Breast epithelium (tissue), 4 donors: Measurements from ENCODE around the gene ZNF302. TPM values are rescaled to one million over a fixed set of nuclear protein-coding genes. Genes with fewer than 3 reads are reported as not detected.

ENCODE experiments used
- DNase-seq, 2 donors: peaks; one replicate each; pipeline ENCODE4 v3.0.0-alpha.2; 2019; ENCODE audit warnings: low spot score in 2 of 2
- H3K27ac ChIP-seq, 2 donors: fragments of 200-600 bp; sonication (generic) in 1 of 2; one replicate each; pipeline ENCODE4 v1.5.1; 2016 to 2019; ENCODE audit warnings: mild to moderate bottlenecking in 1 of 2
- H3K27me3 ChIP-seq, 2 donors: fragments of 200-600 bp; sonication (generic) in 1 of 2; one replicate each; pipeline versions ENCODE4 v1.5.1 to v1.6.0; 2017 to 2019; ENCODE audit warnings: control low read depth in 1 of 2, mild to moderate bottlenecking in 1 of 2
- H3K36me3 ChIP-seq: fragments of 200-600 bp; one replicate; pipeline ENCODE4 v1.5.1; 2019
- H3K4me1 ChIP-seq, 2 donors: fragments of 200-600 bp; sonication (generic); one replicate each; pipeline ENCODE4 v1.5.1; 2016 to 2019; ENCODE audit warnings: control low read depth in 1 of 2
- H3K4me3 ChIP-seq, 3 donors: fragments of 200-600 bp; sonication (generic); 1 replicate in 2 of 3; 2 replicates in 1 of 3; pipeline ENCODE4 v1.5.1; 2016 to 2019; ENCODE audit warnings: mild to moderate bottlenecking in 3 of 3, moderate library complexity in 2 of 3
- H3K9me3 ChIP-seq, 2 donors: fragments of 200-600 bp; sonication (generic) in 1 of 2; one replicate each; pipeline ENCODE4 v1.5.1; 2016 to 2019; ENCODE audit warnings: control low read depth in 1 of 2
- POLR2A ChIP-seq: fragments of 450-650 bp; IDR thresholded peaks from one replicate; pipeline ENCODE4 v1.6.1; 2016; ENCODE audit warnings: antibody characterized with exemption, mild to moderate bottlenecking, moderate library complexity
- POLR2AphosphoS5 ChIP-seq, 3 donors: sonication (generic); formaldehyde crosslinking; IDR thresholded peaks; one replicate each; pipeline ENCODE4 v1.6.1; 2017; ENCODE audit warnings: antibody characterized with exemption in 3 of 3
- intact Hi-C: fragments of 100-400 bp; cut with DNase I; formaldehyde crosslinking; loops from one replicate; pipeline ENCODE4 v1.15.1; 2023; ENCODE audit warnings: low total_unique reads
- total RNA-seq, 3 donors: library from RNA; depleted of rRNA; stranded (reverse); fragments of >200 nt; gene quantifications; one replicate each; pipeline ENCODE4 v1.1.0, GENCODE V29; 2016
- TF ChIP-seq, protein P1 (sequence below), 3 donors: fragments of 450-650 bp; IDR thresholded peaks; one replicate each; pipeline ENCODE4 v1.5.1; 2016 to 2017; ENCODE audit warnings: antibody characterized with exemption in 3 of 3, mild to moderate bottlenecking in 3 of 3, moderate library complexity in 3 of 3

The ZNF302 gene
- total RNA-seq = 10 to 100 TPM; 24.2 to 54.2 (median 33.1) TPM

DNA sequence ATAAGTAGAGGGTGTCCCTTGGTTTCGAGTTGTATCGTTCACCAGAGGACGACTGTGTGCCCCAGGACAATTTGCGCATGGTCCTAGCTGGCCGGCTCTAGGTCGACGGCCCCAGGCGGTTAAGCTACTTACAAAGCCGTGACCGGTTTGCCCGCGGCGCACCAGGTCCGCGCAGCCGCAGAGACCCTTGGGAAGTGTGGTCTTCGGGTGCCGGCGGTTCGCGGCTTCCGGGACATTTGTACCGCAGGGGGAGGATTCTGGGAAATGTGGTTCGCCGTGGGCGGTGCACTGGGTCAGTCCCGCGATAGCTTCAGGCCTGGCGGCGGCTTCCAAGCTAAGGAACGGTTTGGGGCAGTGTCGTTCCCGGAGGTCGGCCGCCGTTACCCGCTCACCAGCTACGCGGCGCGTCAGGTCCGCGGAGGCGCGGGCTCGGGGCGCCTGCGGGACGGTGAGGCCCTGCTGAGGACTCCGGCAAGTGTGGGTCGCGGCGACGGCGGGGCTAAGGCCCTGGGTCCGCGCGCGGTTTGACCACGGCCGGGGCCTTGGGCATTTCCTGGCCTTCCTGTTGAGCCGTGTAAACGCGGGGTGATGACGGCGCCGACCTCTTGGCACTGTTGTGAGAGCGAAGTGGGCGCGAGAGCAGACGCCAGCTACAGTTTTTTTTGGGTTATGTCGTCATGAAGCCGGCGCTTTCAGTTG is at the start of gene ZNF302:
Gene ZNF302 (plus strand): TSS at position 293 of the 699 bp plus-strand sequence. CDS start 1,127 bp downstream, outside the sequence.
- DNase-seq = peak; percentile 95 to 96
- Histone ChIP-seq H3K4me1 (peaks cover 0 to 7% of the 10 kb centered on the region in 2 donors), H3K27me3 (no peaks in the 10 kb centered on the region), H3K27ac (peak within 1 kb of the TSS; percentile 97 to 99), H3K9me3 (peaks cover 15 to 29% of the 10 kb centered on the region in 2 donors), H3K4me3 (peak within 1 kb of the TSS; percentile 71 to 82 (median 74)), H3K36me3 (peaks cover 6% of the 10 kb centered on the region)
- intact Hi-C loops = no loop called here
- peak; percentile 90 to 94 (median 91) for TF ChIP-seq POLR2AphosphoS5 (IDR thresholded peaks at IDR 0.05)
- peak; percentile 65 for TF ChIP-seq POLR2A
- TF ChIP-seq, protein P1, sequence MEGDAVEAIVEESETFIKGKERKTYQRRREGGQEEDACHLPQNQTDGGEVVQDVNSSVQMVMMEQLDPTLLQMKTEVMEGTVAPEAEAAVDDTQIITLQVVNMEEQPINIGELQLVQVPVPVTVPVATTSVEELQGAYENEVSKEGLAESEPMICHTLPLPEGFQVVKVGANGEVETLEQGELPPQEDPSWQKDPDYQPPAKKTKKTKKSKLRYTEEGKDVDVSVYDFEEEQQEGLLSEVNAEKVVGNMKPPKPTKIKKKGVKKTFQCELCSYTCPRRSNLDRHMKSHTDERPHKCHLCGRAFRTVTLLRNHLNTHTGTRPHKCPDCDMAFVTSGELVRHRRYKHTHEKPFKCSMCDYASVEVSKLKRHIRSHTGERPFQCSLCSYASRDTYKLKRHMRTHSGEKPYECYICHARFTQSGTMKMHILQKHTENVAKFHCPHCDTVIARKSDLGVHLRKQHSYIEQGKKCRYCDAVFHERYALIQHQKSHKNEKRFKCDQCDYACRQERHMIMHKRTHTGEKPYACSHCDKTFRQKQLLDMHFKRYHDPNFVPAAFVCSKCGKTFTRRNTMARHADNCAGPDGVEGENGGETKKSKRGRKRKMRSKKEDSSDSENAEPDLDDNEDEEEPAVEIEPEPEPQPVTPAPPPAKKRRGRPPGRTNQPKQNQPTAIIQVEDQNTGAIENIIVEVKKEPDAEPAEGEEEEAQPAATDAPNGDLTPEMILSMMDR (IDR thresholded peaks at IDR 0.05) = no peak

DNA sequence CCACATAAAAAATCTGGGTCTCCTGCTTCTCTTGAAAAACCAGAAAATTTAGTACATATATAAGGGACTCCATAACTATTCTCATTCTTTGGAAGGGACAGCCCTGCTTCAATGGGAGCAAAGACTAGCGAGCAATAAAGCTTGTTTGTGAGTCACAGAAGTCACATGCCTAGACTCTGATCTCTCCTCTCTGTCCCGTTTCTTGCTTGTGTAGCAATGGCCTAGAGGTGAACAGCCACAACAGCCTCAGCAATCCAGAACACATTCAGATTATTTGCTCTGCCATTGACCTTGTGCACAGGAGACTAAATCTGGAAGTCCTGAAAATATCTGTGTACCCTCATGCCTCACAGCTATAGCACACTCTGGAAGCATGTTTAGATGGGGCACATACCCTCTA is 43.7 kb upstream of the ZNF302 start:
- Histone ChIP-seq H3K27me3 (no peaks in the 10 kb centered on the region), H3K27ac (no peak overlapping the region), H3K9me3 (peaks cover 18 to 29% of the 10 kb centered on the region in 2 donors), H3K4me3 (no peak overlapping the region), H3K4me1 (no peaks in the 10 kb centered on the region), H3K36me3 (no peaks in the 10 kb centered on the region)
- TF ChIP-seq POLR2AphosphoS5 (IDR thresholded peaks at IDR 0.05) (no peak), POLR2A (no peak)
- TF ChIP-seq, protein P1 (IDR thresholded peaks at IDR 0.05) = no peak
- intact Hi-C loops = no loop called here
- no peak for DNase-seq

DNA sequence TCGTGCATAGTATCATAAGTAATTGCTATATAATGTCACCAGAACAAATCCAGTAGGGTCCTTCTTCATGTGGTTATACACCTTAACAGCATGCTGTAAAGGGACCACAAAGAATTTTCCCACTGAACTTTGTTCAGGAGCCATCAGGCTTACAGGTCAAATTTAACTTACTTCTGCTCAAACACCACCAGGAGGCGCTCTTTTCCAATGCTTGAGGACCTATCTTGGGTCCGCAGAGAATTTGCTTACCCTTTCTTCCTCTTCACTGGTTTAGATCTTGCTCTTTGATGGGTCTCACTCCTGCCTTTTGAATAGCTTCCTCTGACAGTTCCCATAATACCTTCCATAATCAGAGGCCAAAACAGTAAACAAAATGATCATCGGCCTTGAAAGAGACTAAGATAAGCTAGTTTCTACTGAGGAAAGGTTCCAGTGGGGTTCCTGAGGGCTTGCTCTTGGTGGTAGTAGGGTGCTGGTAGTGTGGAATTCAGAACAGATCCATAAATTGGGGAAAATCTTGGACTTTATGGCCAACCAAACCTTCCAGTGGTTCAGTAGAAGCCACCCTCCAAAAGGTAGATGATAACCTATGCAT is 37.9 kb upstream of the ZNF302 start:
- DNase-seq = no peak
- intact Hi-C loops = loop anchor here (2.0 kb wide), 1 partner anchor 73 kb away; no protein-coding TSS in a partner anchor
- Histone ChIP-seq H3K4me3 (no peak overlapping the region), H3K9me3 (peaks cover 15 to 18% of the 10 kb centered on the region in 2 donors), H3K27ac (no peak overlapping the region), H3K27me3 (no peaks in the 10 kb centered on the region), H3K4me1 (no peaks in the 10 kb centered on the region), H3K36me3 (no peaks in the 10 kb centered on the region)
- no peak for TF ChIP-seq POLR2AphosphoS5 (IDR thresholded peaks at IDR 0.05)
- TF ChIP-seq, protein P1 (IDR thresholded peaks at IDR 0.05) = peak; percentile 26 to 68 (median 67)
- no peak for TF ChIP-seq POLR2A

DNA sequence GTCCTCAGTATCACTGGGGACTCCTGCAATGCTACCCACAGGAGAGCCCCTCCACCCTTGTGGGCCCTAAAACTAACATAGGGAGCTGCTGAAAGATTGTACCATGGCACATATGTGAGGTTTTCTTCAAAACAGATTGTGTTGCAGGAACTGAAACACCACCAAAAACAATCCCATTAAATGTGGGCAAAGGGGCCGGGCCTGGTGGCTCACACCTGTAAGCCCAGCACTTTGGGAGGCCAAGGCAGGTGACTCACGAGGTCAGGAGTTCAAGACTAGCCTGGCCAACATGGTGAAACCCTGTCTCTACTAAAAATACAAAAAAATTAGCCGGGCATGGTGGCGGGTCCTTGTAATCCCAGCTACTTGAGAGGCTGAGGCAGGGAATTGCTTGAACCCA is 35.2 kb upstream of the ZNF302 start:
- no peak for DNase-seq
- no peaks in the 10 kb centered on the region for H3K27me3 ChIP-seq
- H3K27ac ChIP-seq = no peak overlapping the region
- H3K36me3 ChIP-seq = no peaks in the 10 kb centered on the region
- no peak for TF ChIP-seq POLR2AphosphoS5 (IDR thresholded peaks at IDR 0.05)
- no peak for TF ChIP-seq POLR2A
- TF ChIP-seq, protein P1 (IDR thresholded peaks at IDR 0.05) = no peak
- H3K9me3 ChIP-seq = no peaks in the 10 kb centered on the region
- intact Hi-C loops = no loop called here
- no peaks in the 10 kb centered on the region for H3K4me1 ChIP-seq
- no peak overlapping the region for H3K4me3 ChIP-seq

DNA sequence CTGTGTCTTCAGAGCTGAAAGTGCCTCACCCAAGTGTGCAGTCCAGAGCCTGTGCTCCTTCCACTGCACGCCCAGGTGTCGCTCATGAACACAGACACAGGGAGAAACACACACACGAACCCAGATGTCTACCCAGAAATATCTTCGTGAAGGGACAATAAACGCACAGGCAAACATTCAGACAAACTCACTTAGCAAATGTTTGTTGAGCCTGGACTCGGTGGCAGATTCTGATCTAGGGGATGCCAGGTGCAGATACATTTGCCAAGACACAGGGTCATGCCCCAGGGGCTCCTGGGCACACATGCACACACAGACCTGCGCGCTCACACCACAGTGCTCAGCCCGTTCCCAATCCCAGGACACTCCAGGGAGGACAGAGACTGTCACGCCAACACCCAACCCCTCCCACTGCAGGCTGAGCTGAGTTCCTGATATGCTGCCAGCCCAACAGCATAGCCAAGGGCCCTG is 32.5 kb upstream of the ZNF302 start:
- DNase-seq = peak in 1 of 2 donors; percentile 70
- H3K4me3 ChIP-seq = no peak overlapping the region
- no peaks in the 10 kb centered on the region for H3K4me1 ChIP-seq
- no peaks in the 10 kb centered on the region for H3K27me3 ChIP-seq
- H3K9me3 ChIP-seq = no peaks in the 10 kb centered on the region
- intact Hi-C loops = no loop called here
- TF ChIP-seq POLR2A (no peak), POLR2AphosphoS5 (IDR thresholded peaks at IDR 0.05) (no peak)
- TF ChIP-seq, protein P1 (IDR thresholded peaks at IDR 0.05) = no peak
- H3K27ac ChIP-seq = no peak overlapping the region
- H3K36me3 ChIP-seq = no peaks in the 10 kb centered on the region
